SHP77 (cell line): Measurements from ENCODE around the gene PEBP1.
A peak's percentile ranks its signal among the peaks of the same experiment; 100 is the strongest.

Source experiments
- DNase-seq, 2 experiments: peaks; one replicate each; lab custom pipeline; 2025; lab: John Stamatoyannopoulos, UW

PEBP1 gene

GRCh38 chr12:118136559-118137003 lies 657 bp downstream of the PEBP1 start:
- peak in 1 of 2 experiments; percentile 32 for DNase-seq

- no peak for DNase-seq
These were observed 1.3 kb downstream of the PEBP1 start for GRCh38 chr12:118137148-118137678.

DNA sequence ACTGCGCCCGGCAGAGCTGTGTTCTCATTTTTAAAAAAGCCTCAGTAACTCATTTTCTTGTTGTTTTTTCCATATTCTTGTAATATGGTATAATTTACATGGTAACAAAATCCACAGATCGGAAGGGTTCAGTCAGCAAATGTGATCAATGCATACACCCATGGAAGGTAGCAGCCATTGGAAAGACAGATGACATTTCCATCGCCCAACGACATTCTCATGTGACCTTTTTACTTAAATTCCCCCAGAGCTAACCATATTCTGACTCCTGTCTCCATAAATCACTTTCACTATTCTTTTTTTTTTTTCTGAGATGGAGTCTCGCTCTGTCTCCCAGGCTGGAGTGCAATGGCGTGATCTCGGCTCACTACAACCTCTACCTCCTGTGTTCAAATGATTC lies 4.9 kb downstream of the PEBP1 start:
- no peak for DNase-seq

- no peak for DNase-seq
These were observed 8.6 kb downstream of the PEBP1 start for GRCh38 chr12:118144499-118144898.

GRCh38 chr12:118145113-118145797 lies 9.3 kb downstream of the PEBP1 start:
- DNase-seq = no peak

DNA sequence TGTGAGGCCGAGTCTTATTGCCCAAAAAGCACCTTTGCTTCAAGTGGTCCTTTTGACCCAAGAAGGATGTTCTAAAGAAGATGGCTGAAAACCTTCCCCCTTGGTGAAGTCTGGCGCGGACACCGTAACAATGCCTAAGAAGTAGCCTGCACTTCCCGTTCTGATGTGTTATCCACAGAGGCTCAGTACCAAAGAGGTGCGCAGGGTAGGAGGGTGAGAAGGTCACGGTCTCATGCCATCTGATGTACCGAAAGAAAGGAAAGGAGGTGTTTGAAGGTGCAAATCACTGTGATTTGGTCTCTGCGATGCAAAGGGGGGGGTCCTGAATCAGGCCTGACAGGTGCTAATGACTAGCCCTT lies 9.9 kb downstream of the PEBP1 start:
- DNase-seq = no peak

- no peak for DNase-seq
These were observed 12.4 kb downstream of the PEBP1 start for GRCh38 chr12:118148287-118148686.

DNA sequence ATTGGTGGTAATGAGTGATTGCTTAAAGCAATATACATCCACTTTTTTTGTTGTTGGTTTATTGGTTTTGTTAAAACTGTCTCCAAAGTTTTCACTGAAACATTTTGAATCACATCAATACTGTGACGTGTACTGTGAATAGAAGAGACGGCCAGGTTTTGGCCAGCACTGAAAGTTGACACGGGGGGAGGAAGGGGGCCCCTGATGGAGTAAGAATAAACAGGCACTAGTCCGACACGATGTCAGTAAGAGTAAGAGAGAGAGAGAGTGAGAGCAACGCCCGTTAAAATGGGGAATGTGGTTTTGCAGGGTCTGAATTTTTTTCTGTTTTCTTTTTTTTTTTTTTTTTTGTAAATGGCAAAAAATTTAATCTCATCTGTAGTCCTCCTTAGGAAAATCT lies 14.7 kb downstream of the PEBP1 start:
- DNase-seq = no peak

DNA sequence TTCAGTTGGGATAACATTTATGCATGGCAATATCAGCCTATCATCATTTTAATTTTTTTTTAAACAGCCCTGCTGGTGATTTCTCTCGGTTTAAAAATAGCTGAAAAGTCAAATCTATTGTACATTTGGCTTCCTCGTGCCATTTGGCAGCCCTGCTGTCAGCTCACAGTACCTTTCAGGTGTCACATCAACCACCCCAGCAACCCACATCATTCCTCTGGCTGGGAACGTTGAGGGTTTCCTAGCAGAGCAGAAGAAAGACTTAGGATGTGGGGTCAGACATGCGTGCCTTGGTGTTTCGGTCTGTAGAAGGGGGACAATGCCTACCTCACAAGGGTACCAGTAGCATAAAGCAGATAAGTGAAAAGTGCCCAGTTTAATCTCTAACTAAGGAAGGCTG lies 15.8 kb downstream of the PEBP1 start:
- no peak for DNase-seq

DNA sequence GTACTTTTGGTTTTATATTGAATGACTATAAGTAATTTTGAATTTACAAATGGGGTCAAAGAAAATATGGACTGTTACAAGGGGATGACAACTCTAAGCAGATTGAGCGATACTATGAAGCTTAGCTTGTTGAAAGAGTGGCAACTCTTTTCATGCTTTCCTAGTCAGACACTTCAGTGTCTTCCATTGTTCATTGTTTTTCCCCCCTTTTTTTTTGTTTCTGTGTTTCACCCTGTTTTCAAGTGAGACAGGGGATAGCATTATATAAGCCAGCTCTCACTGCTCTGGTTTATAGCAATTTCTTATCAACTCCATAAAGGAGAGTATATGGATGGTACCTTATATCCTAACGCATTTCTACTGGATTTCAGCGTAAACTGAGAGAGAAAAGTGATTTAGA lies 24.6 kb downstream of the PEBP1 start:
- DNase-seq = no peak

DNA sequence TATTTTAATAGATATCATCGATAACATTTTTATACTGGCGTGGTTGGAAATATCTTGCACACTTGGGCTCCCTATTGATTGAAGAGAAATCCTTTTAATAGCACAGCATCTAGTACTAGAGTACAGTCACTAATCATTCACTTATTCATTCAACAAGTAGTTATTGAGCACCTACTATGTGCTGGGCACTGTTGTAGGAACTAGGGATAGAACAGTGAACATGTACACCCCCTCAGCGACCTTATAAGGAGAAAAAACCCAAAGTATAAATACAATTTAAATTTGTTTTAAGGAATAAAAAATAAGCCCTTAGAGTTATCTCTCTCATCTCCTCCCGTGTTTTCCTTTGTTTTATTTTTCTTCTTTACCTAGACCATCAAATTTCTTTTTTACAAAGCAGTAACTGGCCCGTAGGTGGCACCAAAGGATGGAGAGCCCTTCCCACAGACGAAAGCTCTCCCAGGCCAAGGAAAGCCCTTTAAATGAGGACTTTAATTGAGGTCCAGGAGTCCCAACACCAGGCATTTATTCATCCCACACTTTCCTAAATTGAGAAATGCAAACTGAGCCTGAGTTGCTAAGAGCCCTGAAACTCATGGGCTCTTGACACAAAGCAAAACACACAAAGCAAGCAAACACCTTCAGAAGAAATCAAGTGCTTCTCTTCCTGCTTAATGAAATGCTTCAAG lies 29.0 kb downstream of the PEBP1 start:
- peak in 1 of 2 experiments; percentile 13 for DNase-seq

GRCh38 chr12:118166946-118167345 lies 31.0 kb downstream of the PEBP1 start:
- DNase-seq = no peak

GRCh38 chr12:118175823-118176447 lies 40.0 kb downstream of the PEBP1 start:
- DNase-seq = no peak

DNA sequence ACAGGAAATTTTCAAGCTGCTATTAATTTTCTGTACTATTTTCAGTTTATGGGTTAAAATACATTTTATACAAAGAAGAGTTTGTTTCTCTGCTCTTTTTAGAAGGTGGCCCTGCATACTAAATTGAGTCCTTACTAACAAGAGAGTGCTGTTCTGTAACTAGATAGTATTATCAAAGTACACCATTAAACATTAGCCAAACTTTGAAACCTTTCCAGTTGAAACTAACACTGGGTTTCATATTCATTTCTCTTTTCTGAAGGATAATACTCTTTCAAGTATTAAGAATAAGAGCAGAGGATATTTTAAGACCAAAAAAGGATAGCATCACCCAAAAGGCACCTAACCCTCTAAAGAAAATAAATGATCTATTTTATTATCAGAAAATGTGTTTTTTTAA lies 47.2 kb downstream of the PEBP1 start:
- DNase-seq = no peak

- no peak for DNase-seq
These were observed 47.8 kb downstream of the PEBP1 start for GRCh38 chr12:118183711-118184110.

GRCh38 chr12:118185602-118186397 lies 49.9 kb downstream of the PEBP1 start:
- DNase-seq = no peak

DNA sequence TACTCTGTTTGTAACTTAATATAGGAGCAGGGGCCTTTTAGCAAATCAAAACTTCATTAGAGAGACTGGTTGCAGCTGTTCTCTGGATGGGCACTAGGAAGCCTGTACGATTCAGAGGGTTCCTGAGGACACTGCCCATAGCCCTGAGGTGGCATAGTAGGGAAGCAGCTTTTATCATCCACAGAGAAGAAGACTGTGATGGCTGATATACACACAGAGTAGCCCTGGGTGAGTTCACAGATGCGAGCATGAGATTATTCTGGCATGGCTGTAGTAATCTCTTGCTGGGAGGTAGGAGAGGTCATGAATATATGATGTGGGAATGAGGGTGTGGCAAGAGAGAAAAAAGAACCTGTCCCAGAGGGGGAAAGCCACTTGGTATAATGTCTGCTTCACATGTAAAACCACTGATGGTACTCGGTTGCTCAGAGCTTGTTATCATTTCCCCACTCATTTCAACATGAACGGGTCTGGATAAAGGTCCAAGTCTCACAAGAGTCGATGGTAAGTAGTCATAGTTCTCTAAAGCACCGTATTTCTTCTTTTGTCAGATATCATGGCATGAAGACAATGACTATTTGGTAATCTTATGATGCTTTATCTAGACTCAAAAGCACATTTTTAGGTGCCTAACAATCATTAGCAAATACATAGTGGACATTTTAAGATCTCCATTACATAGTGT lies 52.0 kb downstream of the PEBP1 start:
- peak in 1 of 2 experiments; percentile 1 for DNase-seq

DNA sequence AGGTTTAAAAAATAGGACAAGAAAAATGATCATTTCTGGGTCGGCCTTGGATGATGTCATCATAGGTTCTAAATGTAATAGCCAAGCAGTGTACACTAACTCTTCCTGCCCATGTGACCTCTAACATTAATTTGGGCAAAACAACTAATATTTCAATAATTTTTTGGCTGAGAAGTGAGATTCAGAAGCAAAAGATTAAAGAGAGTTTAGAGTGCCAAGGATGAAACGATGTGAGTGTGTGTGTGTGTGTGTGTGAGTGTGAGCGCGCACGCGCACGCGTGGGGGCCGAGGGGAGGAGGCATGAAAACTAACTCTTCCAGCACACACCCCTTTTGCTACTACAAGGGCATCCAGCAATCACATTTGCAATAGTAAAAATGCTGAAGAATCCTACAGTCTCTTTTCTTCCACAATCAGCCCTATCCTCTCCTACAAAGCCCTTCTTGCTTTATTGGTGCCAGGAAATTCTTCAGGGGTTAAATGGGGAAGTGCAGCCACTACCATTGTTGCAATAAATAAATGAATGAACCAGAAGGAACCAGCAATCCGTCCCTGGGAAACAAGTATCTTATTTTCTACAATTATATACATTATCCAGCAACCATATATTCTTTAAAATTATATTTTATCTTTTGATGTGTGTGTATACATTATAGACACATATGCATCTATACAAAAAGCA lies 52.9 kb downstream of the PEBP1 start:
- DNase-seq = peak; percentile 16 to 42

DNA sequence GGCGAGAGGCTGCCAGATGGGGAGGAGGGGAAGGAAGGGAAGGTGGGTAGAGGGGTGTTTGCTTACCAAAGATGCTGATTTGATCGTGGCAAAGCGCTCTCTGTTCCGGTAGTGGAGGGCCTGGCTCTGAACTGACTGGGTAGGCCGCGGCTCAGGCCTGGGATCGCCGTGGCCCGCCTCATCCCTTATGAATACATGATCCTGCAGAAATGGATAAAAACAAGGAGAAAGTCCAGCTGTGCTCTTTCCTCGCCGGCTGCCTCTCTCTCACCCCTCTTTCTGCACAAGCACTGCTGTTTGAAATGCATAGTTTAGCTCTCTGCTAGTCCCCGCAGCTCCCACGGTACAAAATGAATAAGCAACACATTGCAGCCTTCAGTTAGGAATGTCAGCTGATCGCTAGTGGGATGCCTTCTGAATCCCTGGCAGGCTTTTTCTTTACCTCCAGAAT lies 53.8 kb downstream of the PEBP1 start:
- peak; percentile 81 to 82 for DNase-seq

GRCh38 chr12:118190266-118190665 lies 54.3 kb downstream of the PEBP1 start:
- peak; percentile 19 to 42 for DNase-seq

DNA sequence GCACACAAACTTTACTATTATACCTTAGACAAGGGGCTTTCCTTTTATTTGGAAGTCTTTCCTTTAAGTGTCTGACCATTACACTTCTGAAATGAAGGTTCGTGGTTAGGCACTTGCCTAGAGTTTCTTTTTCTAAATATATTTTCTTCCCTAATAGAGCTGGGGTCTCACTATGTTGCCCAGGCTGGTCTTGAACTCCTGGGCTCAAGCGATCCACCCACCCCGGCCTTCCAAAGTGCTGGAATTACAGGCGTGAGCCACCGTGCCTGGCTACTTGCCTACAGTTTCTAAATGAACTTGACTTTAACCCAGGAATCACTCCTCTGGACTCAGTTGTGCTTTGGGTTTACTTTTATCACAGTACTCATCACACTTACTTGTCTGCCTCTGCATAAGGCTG lies 57.6 kb downstream of the PEBP1 start:
- DNase-seq = no peak
